ENCODE results near the gene PGM5.
"Not testable (repeated sequence)": the region's sequence is repeated elsewhere in the genome, so short reads cannot be mapped to it uniquely, and the experiment has no call there.

PGM5 gene

GRCh38 chr9:68383894-68384293 is 27.5 kb downstream of the PGM5 start:
- not testable (repeated sequence) for H3K4me3 ChIP-seq (ENCODE audit: low read depth, low read length); H3K27me3 ChIP-seq (ENCODE audit: insufficient read depth, low read length); H3K36me3 ChIP-seq (ENCODE audit: insufficient read depth, low read length); H2AFZ ChIP-seq (ENCODE audit: low read length, unreplicated experiment); H3K79me2 ChIP-seq (ENCODE audit: control insufficient read depth, insufficient read depth, low read length, unreplicated experiment); H3K27ac ChIP-seq (ENCODE audit: low read depth, low read length); H3K4me1 ChIP-seq (ENCODE audit: control insufficient read depth, insufficient read depth, low read length, unreplicated experiment)

- H3K27ac ChIP-seq (ENCODE audit: low read depth, low read length); H3K79me2 ChIP-seq (ENCODE audit: control insufficient read depth, insufficient read depth, low read length, unreplicated experiment); H3K4me3 ChIP-seq (ENCODE audit: low read depth, low read length); H3K36me3 ChIP-seq (ENCODE audit: insufficient read depth, low read length); H2AFZ ChIP-seq (ENCODE audit: low read length, unreplicated experiment); H3K4me1 ChIP-seq (ENCODE audit: control insufficient read depth, insufficient read depth, low read length, unreplicated experiment); H3K27me3 ChIP-seq (ENCODE audit: insufficient read depth, low read length): not testable (repeated sequence)
Observed at GRCh38 chr9:68389558-68389957, 33.1 kb downstream of the PGM5 start.

- not testable (repeated sequence) for H3K4me1 ChIP-seq (ENCODE audit: control insufficient read depth, insufficient read depth, low read length, unreplicated experiment)
Observed at GRCh38 chr9:68390737-68391136, 34.3 kb downstream of the PGM5 start.

GRCh38 chr9:68396411-68397094 is 40.1 kb downstream of the PGM5 start:
- H3K27ac ChIP-seq (ENCODE audit: low read depth, low read length); H3K4me1 ChIP-seq (ENCODE audit: control insufficient read depth, insufficient read depth, low read length, unreplicated experiment); H3K36me3 ChIP-seq (ENCODE audit: insufficient read depth, low read length); H2AFZ ChIP-seq (ENCODE audit: low read length, unreplicated experiment); H3K4me3 ChIP-seq (ENCODE audit: low read depth, low read length); H3K27me3 ChIP-seq (ENCODE audit: insufficient read depth, low read length); H3K79me2 ChIP-seq (ENCODE audit: control insufficient read depth, insufficient read depth, low read length, unreplicated experiment): not testable (repeated sequence)

More at GRCh38 chr9:68390737-68391136, 34.3 kb downstream of the PGM5 start:
- not testable (repeated sequence) for H3K4me3 ChIP-seq (ENCODE audit: low read depth, low read length); H3K79me2 ChIP-seq (ENCODE audit: control insufficient read depth, insufficient read depth, low read length, unreplicated experiment); H3K27ac ChIP-seq (ENCODE audit: low read depth, low read length); H3K36me3 ChIP-seq (ENCODE audit: insufficient read depth, low read length); H3K27me3 ChIP-seq (ENCODE audit: insufficient read depth, low read length); H2AFZ ChIP-seq (ENCODE audit: low read length, unreplicated experiment)

GRCh38 chr9:68397095-68397423 is 40.6 kb downstream of the PGM5 start:
- not testable (repeated sequence) for H3K4me3 ChIP-seq (ENCODE audit: low read depth, low read length); H3K27me3 ChIP-seq (ENCODE audit: insufficient read depth, low read length); H3K79me2 ChIP-seq (ENCODE audit: control insufficient read depth, insufficient read depth, low read length, unreplicated experiment); H2AFZ ChIP-seq (ENCODE audit: low read length, unreplicated experiment); H3K27ac ChIP-seq (ENCODE audit: low read depth, low read length); H3K36me3 ChIP-seq (ENCODE audit: insufficient read depth, low read length); H3K4me1 ChIP-seq (ENCODE audit: control insufficient read depth, insufficient read depth, low read length, unreplicated experiment)

- not testable (repeated sequence) for H3K4me3 ChIP-seq (ENCODE audit: low read depth, low read length); H2AFZ ChIP-seq (ENCODE audit: low read length, unreplicated experiment); H3K4me1 ChIP-seq (ENCODE audit: control insufficient read depth, insufficient read depth, low read length, unreplicated experiment); H3K27ac ChIP-seq (ENCODE audit: low read depth, low read length); H3K36me3 ChIP-seq (ENCODE audit: insufficient read depth, low read length); H3K79me2 ChIP-seq (ENCODE audit: control insufficient read depth, insufficient read depth, low read length, unreplicated experiment); H3K27me3 ChIP-seq (ENCODE audit: insufficient read depth, low read length)
Observed at GRCh38 chr9:68397796-68398195, 41.4 kb downstream of the PGM5 start.

- not testable (repeated sequence) for H3K27me3 ChIP-seq (ENCODE audit: insufficient read depth, low read length); H3K79me2 ChIP-seq (ENCODE audit: control insufficient read depth, insufficient read depth, low read length, unreplicated experiment); H2AFZ ChIP-seq (ENCODE audit: low read length, unreplicated experiment); H3K27ac ChIP-seq (ENCODE audit: low read depth, low read length); H3K36me3 ChIP-seq (ENCODE audit: insufficient read depth, low read length); H3K4me1 ChIP-seq (ENCODE audit: control insufficient read depth, insufficient read depth, low read length, unreplicated experiment); H3K4me3 ChIP-seq (ENCODE audit: low read depth, low read length)
Observed at GRCh38 chr9:68398324-68398723, 41.9 kb downstream of the PGM5 start.

GRCh38 chr9:68404421-68405185 is 48.2 kb downstream of the PGM5 start:
- not testable (repeated sequence) for H3K27ac ChIP-seq (ENCODE audit: low read depth, low read length); H3K4me3 ChIP-seq (ENCODE audit: low read depth, low read length); H3K79me2 ChIP-seq (ENCODE audit: control insufficient read depth, insufficient read depth, low read length, unreplicated experiment); H2AFZ ChIP-seq (ENCODE audit: low read length, unreplicated experiment); H3K27me3 ChIP-seq (ENCODE audit: insufficient read depth, low read length); H3K4me1 ChIP-seq (ENCODE audit: control insufficient read depth, insufficient read depth, low read length, unreplicated experiment); H3K36me3 ChIP-seq (ENCODE audit: insufficient read depth, low read length)

GRCh38 chr9:68411865-68412264 is 55.5 kb downstream of the PGM5 start:
- H3K36me3 ChIP-seq (ENCODE audit: insufficient read depth, low read length); H3K27me3 ChIP-seq (ENCODE audit: insufficient read depth, low read length); H3K27ac ChIP-seq (ENCODE audit: low read depth, low read length); H3K79me2 ChIP-seq (ENCODE audit: control insufficient read depth, insufficient read depth, low read length, unreplicated experiment); H3K4me1 ChIP-seq (ENCODE audit: control insufficient read depth, insufficient read depth, low read length, unreplicated experiment); H3K4me3 ChIP-seq (ENCODE audit: low read depth, low read length); H2AFZ ChIP-seq (ENCODE audit: low read length, unreplicated experiment): not testable (repeated sequence)

- H2AFZ ChIP-seq (ENCODE audit: low read length, unreplicated experiment); H3K4me3 ChIP-seq (ENCODE audit: low read depth, low read length); H3K27me3 ChIP-seq (ENCODE audit: insufficient read depth, low read length); H3K4me1 ChIP-seq (ENCODE audit: control insufficient read depth, insufficient read depth, low read length, unreplicated experiment); H3K27ac ChIP-seq (ENCODE audit: low read depth, low read length); H3K79me2 ChIP-seq (ENCODE audit: control insufficient read depth, insufficient read depth, low read length, unreplicated experiment); H3K36me3 ChIP-seq (ENCODE audit: insufficient read depth, low read length): not testable (repeated sequence)
Observed at GRCh38 chr9:68412754-68413153, 56.3 kb downstream of the PGM5 start.

- not testable (repeated sequence) for H2AFZ ChIP-seq (ENCODE audit: low read length, unreplicated experiment); H3K79me2 ChIP-seq (ENCODE audit: control insufficient read depth, insufficient read depth, low read length, unreplicated experiment); H3K27me3 ChIP-seq (ENCODE audit: insufficient read depth, low read length); H3K36me3 ChIP-seq (ENCODE audit: insufficient read depth, low read length); H3K4me1 ChIP-seq (ENCODE audit: control insufficient read depth, insufficient read depth, low read length, unreplicated experiment); H3K27ac ChIP-seq (ENCODE audit: low read depth, low read length); H3K4me3 ChIP-seq (ENCODE audit: low read depth, low read length)
Observed at GRCh38 chr9:68415065-68415464, 58.7 kb downstream of the PGM5 start.
